PC-3 (cell line): Measurements from ENCODE around the gene FBXW7.

Experiments
- EZH2phosphoT487 ChIP-seq: fragments of 300-600 bp; sonication (generic); IDR thresholded peaks from 2 replicates; pipeline ENCODE4 v1.6.1; 2018; ENCODE audit warnings: mild to moderate bottlenecking, antibody characterized with exemption, low read length, borderline replicate concordance
- TF ChIP-seq, protein P1 (sequence below): fragments of 300-600 bp; sonication (generic); conservative IDR thresholded peaks from 2 replicates; pipeline ENCODE4 v1.5.1; 2017; ENCODE audit warnings: antibody characterized with exemption, low read depth, mild to moderate bottlenecking, low read length

DNA sequence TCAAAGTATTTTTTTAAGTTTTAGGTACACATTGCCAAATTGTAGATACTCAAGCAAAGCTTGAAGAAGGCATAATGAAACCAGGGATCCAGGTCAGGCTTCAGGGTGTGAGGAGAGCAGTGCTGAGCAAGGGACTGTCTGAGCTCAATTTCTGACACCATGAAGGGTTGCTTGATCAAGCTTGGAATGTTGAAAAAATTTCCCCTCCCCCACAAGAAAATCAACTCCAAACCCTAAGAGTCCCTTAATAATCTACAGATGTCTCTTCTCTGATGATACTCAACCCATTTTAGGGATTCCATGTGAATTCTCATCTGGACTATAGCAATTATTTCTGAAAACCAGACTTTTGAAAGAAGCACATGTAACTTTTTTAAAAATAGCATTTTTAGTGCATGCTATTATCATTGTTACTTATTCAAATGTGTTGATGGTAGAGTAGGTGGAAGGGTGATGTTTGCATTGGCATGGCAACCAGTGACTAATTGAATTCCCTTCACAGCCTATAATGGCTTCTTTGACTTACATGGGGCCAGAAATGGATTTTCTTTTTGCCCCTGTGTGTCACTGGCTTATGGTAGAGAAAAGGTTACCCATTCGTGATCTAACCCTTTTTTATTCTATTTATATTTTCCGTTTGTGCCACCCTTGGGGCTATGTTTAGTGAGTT lies 252.0 kb downstream of the FBXW7 start:
- TF ChIP-seq, protein P1, sequence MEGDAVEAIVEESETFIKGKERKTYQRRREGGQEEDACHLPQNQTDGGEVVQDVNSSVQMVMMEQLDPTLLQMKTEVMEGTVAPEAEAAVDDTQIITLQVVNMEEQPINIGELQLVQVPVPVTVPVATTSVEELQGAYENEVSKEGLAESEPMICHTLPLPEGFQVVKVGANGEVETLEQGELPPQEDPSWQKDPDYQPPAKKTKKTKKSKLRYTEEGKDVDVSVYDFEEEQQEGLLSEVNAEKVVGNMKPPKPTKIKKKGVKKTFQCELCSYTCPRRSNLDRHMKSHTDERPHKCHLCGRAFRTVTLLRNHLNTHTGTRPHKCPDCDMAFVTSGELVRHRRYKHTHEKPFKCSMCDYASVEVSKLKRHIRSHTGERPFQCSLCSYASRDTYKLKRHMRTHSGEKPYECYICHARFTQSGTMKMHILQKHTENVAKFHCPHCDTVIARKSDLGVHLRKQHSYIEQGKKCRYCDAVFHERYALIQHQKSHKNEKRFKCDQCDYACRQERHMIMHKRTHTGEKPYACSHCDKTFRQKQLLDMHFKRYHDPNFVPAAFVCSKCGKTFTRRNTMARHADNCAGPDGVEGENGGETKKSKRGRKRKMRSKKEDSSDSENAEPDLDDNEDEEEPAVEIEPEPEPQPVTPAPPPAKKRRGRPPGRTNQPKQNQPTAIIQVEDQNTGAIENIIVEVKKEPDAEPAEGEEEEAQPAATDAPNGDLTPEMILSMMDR: no peak
- no peak for TF ChIP-seq EZH2phosphoT487
